Erythroblast (primary cell): ENCODE data around the gene CDKAL1.

Experiments
- GATA1 ChIP-seq: IDR thresholded peaks from 2 replicates; pipeline ENCODE4 v1.6.1; 2011; ENCODE audit warnings: low read depth, mild to moderate bottlenecking, control low read depth, low read length, moderate library complexity
- POLR2A ChIP-seq: IDR thresholded peaks from 2 replicates; pipeline ENCODE4 v1.6.1; 2011; ENCODE audit warnings: mild to moderate bottlenecking, low read length

- TF ChIP-seq POLR2A, result no peak
- no peak for TF ChIP-seq GATA1
These were observed 72.6 kb downstream of the CDKAL1 start for GRCh38 chr6:20606831-20607230.
